HS-27A (cell line): ENCODE measurements around the gene CDK14.

Experiments
- DNase-seq: peaks from one replicate; pipeline ENCODE4 v3.0.0-alpha.2; 2012; ENCODE audit warnings: low read depth, missing footprints

The CDK14 gene

DNA sequence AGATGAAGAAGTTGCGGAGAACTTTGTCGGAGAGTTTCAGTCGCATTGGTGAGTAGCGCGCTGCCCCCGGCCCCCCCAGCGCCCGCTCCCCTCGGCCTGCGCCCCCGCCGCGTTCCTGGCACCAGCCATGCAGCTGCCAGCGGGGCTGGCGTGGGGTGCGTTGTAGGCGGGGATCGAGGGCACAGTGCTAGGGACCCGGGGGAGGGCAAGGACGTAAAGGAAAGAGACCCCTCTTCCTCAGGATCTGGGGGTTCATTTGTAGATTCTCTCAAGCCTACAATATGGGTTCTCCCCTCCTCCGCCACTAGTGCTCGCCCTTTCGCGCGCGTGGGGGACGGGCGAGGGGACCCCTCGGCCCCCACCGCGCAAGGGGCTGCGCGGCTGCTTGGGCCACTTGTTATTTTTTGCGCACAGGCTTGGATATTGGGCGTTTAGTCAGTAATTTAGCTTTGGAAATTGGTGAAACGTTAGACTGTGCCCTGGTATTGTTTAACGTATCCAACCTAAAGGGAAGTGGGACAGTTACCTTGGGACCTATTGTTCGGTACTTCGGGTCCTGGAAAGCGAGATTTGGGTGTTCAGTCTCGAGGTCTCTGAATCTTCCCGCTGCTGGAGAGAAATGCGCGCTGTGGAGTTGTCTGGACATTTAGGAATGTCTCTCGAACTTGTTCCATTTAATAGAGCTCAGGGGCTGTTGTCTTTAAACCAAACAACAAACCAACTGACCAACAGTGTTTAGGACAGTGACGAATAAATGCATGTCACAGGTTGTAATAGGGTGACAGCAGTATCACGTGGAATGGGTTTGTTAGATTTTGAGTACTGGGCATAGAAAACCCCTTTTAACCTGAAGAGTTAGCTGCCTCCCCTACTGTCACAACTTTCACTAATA, 796 bp downstream of the CDK14 start:
- no peak for DNase-seq

DNA sequence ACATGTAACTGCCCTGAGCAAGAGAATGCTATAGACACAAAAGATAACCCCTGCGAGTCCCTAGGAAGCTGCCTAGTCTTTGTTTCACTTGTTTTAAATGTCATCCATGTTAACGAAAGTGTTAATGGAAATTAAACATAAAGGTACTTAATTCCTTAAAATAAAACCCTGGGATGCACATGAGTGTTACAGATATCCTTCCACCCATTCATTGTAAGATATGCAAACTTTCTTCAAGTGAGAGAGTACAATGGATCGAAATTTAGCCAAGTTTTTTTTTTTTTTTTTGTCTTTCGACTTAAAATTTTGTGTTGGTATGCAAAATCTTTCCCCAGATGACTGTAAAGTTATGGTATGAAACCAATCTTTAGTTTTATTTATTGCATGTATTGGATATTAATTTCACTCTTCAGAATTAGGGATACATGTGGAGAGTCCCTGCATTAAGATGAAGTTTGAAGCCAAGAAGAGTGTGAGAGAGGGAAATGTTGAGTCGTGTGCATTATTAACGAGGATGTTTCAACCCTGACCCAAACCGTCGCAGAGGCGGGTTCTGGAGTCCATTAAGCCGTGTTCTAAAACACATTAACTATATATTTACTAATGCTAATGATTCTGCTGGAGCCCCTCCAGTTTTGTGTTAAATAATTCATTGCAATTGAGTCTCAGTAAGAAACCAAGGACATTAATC, 1.6 kb downstream of the CDK14 start:
- DNase-seq = no peak

DNA sequence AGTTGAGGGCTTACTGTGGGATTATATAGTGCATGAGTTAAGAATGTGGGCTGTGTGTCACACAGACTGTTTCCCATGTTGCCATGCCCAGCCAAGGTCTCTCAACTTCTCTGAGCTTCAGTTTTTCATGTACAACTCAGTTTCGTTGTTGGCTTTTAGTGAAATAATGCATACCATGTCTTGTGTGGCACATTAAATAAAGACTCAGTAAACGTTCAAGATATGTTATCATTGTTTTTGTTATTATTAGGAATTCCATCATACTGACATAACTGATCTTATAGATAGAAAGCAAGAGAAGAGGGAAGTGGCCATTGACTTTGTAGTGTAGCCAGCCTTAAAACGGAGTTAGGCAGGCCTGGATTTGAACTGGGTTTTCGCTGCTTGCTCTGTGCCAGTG, 2.9 kb downstream of the CDK14 start:
- DNase-seq = no peak

DNA sequence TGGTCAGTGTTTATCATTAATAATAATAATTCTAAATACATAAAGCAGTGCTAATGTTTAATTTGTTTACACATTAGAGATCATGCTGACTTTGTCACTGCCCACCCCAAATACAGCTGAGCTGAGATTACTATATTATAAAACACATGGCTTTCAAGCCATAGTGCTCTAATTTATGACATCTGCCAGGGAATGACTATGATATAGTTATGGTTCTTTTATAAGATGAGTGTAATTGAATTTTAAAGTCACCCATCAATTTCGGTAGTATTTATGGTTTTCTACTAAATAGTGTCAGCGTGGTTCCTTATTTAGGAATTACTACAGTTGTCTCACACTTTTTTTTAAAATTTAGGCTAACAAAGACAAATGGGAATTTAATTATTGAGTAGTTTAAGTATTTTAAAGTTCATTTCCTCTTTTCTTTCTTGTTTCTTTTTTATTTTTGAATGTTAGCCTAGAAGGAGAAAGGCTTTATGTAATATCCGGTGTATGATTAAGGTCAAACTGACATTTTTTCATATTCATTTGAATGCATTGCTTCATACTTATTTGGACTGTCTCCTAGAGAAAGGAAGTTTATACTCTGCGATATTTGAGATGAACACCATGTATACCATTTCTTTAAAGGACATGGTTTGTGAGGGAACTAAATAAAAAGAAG, 3.9 kb downstream of the CDK14 start:
- DNase-seq = no peak

DNA sequence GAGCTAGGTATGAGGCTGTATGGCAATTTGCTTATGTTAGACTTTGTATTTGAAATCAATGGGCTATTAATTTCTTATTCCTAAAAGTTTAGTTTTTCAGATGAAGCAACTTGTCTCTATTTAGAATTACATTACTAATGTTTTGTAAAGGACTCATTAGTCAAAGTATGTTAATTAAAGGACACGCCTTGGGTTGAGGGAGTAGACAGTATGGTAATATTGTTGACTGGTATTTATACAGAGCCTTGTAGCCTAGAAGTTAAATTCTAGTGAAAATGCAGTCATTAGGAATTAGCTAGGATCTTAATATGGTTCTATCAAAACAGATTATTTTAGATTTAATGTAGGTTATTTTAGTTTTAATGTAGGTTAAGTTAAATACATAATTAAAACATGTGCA, 6.2 kb downstream of the CDK14 start:
- DNase-seq = no peak

DNA sequence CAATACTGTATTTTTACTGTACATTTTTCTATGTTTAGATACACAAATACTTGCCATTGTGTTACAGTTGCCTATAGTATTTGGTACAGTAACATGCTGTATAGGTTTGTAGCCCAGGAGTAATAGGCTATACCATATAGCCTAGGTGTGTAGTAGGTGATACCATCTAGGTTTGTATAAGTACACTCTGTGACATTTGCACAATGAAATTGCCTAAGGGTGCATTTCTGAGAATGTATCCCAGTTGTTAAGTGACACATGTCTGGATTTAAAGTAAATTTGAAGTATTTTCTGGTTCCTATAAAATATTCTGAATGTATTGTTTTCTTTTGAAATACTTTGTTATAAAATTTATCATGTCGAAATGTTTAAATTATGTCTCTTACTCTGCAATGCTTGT, 7.2 kb downstream of the CDK14 start:
- no peak for DNase-seq

DNA sequence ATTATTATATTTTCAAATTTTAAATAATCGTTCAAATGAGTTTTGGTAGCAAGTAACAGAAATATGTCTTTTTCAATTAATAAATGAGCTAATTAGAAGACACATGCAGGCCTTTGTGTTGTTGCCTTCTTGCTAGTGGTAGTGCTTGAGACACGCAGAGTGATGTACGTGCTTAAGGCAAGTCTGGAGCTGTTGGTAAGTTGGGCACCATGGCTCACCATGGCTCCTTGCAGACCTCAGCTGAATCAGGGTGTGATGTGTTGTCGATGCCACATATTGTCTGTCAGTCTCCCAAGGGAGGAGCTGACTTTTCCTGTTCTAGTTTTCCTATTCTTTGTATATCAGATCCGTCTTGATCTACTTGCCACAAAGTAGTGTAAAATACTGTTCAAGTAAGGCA, 8.3 kb downstream of the CDK14 start:
- no peak for DNase-seq

DNA sequence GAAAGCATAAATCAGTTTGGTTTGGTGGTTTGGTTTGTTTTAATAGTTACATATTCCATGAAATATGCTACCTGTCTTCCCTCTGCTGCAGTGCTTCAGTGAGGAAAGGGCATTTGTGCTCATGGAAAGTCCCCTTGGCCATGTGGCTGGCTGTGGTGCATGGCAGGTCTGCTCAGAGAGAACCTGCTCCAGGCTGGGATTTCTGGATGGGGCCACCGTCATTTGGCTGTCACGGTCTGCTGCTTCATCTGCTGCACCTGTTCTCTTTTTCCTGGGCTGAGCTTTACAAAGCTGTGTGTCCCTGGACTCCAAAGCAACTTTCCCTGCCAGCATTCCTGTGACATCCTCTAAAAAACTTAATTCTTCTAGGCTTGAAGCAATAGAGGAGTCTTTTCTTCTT, 8.9 kb downstream of the CDK14 start:
- DNase-seq = no peak

DNA sequence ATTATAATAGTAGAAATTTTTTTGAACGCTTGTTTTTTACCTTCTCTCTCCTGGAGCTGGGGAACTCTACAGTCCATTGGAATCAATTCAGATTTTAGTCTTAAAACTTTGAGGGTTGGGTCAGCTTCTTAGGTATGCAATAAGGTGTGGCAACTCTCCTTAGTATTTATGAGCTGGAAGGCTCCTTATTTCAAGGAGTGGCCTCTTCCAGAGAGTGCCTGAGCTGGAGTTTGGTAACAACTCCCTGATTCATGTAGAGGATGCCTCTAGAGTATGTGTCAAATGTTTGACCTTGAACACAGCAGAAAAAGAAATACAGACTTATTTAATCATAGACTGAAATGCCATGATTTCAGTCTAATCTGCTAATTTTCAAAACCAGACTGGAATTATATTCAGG, 11.1 kb downstream of the CDK14 start:
- no peak for DNase-seq

DNA sequence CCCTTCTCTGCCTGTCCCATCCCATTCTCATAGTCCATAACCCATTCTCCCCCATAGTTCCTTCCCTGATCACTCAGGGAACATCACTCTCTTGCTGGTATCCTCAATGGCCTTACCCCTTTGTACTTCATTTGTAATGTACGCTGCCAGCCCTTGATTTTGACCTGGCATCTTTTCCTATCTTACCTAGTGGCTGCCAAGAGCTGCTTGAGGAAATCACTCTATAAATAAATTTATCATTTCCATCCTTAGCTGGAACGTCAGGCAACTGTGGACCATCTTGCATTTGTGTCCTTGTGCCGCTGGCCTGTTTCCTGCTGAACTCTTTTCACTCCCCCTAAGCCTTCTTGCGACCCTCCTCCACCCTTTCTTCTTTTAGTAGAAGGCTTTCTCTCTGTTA, 14.0 kb downstream of the CDK14 start:
- DNase-seq = no peak

DNA sequence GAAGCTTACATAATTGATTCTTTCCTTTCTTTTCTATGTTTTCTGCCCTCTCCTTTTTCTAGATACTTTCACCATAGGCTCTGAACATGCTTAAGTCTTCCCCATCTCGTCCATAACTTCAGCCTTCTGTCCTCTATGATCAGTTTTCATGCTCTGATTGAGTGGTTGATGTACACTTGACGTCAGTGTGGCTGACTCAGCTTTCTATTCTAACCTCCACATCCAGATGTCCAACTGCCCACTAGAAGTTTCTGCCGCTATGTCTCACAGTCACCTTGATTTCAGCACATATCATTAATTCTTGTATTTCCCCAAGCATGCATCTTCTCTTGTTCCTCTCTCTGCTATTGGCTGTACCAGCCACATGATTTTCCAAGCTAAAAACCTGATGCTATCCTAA, 15.0 kb downstream of the CDK14 start:
- DNase-seq = no peak

DNA sequence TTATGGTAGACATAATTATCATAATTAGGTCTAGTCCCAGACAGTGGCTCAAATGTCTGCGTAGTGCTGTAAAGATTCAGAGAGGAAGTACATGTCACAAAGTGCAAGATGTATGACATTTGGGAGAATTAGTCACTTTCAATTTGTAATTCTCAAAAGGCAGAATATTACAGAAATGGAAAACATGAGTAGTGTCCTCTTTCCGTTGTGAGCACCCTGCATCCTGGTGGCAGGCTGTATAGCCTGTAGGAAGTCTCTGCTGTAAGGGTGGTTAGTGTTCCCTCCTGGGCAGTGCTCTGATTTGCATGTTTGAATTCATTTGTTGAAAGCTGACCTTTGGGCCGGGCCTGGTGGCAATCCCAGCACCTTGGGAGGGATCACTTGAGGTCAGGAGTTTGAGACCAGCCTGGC, 17.0 kb downstream of the CDK14 start:
- DNase-seq = no peak

DNA sequence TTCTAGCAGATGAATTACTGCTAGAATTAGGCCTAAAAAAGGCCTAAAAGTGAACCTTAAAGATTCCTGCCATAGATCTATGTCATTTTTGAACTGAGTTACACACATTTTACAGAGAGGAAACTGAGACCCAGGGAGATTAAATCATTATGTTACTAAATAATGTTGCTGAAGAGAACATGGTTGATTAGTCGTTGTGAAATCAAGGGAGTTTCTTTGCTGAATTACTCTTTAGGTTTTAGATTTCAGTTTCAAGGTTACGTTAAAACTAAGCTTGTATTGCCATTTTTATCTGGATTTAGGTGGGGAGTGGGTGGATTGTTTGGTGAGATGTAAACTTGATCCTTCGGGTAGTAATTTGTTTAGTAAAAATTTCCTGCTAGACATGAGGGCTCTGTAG, 21.3 kb downstream of the CDK14 start:
- no peak for DNase-seq

DNA sequence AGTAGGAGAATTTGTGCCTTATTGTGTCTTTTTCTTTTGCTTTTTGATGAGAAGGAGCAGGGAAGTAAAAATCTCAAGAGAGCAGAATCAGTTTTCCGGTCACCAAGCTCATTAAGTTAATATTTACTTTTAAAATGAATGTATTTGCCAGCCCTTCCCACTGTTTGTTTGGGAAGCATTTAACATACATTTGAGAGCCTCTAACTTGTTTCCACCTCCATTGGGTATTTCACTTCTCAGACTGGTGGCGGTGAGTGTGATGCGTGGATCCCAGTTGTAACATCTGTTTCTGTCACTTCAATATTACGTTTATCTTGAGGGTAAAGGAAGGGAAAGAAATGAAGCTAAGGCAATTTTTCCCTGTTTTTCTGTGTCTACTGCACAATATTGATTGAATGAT, 22.8 kb downstream of the CDK14 start:
- DNase-seq = no peak

DNA sequence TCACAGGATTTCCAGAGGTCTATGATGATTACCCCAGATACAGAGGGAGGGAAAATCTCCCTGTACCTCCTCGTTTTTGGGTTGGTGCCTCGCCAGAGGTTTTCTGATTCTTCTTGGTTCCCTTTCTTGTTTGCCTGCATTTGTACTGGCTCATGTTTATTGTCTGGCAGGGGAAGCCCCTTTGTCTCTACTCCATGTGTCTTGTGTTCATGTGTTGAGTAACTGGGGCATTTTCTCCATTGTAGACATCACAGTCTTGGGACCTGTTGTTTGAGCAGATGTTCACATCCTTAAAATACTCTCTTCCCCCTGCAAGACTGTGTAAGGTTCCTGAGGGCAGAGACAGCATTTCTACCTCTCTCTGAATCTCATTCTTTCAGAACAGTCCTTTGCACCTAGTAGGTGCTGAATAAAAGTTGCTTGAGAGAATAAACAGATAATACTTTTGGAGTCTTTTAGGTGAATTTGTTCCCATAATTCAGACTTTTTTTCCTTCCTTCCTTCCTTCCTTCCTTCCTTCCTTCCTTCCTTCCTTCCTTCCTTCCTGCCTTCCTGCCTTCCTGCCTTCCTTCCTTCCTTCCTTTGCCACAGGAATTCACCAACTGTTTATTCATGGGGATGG, 25.1 kb downstream of the CDK14 start:
- no peak for DNase-seq

DNA sequence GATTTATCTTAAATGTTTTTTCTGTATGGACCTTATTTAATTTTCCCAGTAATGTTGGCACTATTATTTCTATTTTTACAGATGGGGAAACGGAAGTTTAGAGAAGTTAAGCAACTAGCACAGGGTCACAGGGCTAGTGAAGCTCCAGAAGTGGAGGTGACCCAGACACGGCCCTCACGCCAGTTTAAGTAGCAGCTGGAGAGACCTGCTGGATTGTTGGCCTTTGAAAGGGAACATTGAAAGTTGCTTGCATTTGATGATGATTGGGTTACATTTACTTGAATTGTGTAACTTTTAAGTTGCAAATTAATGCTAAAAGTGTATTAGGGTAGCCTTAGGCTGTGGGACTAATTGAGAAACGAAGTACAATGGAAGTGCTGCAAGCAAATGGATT, 25.6 kb downstream of the CDK14 start:
- no peak for DNase-seq

DNA sequence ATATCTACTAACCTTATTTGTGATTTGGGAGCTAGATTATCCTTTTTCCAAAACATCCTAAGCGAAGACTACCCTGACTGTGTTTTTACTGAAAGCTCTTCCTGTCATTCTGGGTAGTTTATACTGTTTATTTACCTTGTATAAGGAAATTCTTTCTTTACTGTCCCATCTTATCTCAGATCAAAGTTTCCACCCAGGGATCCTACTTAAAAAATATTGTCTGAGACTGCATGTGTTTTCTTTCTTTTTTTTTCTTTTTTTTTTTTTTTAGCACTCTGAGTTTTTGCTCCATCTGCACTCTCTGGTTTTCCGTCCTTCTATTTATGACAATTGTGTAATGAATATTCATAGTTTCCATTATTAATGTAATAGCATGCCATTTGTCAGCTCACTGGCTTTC, 26.5 kb downstream of the CDK14 start:
- DNase-seq = no peak

DNA sequence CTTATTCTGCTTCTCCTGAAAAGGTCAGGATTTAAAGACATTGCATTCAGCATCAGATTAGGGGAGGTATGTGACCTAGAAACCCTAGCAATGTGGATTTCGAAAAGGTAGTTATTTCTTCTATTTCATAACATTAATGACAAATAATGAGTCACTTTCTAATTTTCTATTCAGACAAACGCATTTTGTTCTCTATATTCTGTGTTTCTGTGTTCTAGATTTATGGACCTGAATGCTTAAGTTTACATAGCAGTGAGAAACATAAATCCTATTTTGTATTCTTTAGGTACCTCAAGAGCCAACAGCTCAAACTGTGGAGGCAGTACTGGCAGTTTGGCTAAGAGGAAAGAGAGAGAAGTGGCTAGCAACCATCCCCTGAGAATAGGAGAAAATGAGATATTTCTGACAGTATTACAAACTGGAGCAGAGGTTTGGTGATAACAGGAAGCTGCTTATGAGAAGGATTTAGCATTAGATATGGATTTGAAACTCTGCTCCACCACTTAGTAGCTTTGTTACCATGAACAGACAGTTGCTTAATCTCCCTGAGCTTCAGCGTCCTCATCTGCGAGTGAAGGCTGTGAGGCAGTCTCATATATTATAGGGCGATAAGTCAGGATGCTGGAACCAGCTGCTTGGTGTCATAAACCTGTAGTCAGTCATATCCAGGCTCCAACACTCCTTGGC, 28.2 kb downstream of the CDK14 start:
- no peak for DNase-seq

DNA sequence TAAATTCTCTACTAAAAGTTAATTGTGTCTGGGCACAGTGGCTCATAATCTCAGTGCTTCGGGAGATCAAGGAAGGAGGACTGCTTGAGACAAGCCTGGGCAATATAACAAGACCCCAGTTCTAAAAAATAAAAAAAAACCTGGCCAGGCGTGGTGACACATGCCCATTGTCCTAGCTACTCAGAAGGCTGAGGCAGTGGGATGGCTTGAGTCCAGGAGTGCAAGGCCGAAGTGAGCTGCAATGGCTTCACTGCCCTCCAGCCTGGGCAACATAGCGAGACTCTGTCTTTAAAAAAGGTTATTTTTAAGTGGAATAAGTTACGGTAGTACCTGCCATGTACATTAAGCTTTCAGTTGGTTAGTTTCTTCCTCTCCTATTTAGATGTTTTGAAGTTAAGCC, 28.9 kb downstream of the CDK14 start:
- no peak for DNase-seq

DNA sequence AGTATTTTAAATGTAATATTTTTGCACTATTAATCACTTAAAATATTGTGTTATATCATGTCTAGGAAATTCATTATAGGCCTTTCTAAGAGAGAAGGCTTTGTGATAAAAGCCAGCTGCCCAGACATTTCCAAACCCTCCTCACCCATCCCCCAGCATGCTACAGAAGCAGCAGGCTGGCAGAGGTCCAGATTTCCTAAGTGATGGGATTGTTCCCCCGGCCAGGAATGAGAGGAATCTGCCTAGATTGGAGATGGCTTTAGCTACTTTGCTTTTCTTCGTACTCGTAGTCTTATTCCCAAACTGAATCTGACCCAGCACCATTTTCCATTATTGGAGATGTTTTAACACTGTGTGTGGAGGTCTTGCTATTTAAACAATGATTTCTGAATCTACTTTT, 29.4 kb downstream of the CDK14 start:
- peak; percentile 46 for DNase-seq

DNA sequence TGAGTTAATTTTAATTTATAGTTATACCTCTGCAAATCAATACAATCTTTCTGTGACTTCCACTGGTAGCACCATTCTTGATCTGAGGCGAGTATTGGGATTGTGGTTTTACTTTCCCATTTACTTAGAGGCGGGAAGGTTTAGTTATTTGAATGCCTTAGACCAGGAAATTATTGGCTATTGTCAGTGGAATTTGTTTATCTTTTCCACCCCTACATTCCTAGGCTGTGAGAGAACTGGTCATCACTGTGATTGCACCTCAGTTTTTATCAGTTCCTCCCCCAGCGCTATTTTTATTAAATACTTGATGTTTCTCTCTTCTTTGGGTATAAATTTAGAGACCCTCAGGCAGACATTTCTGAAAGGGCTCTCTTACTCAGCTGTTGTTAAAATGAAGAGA, 29.9 kb downstream of the CDK14 start:
- DNase-seq = peak; percentile 40

DNA sequence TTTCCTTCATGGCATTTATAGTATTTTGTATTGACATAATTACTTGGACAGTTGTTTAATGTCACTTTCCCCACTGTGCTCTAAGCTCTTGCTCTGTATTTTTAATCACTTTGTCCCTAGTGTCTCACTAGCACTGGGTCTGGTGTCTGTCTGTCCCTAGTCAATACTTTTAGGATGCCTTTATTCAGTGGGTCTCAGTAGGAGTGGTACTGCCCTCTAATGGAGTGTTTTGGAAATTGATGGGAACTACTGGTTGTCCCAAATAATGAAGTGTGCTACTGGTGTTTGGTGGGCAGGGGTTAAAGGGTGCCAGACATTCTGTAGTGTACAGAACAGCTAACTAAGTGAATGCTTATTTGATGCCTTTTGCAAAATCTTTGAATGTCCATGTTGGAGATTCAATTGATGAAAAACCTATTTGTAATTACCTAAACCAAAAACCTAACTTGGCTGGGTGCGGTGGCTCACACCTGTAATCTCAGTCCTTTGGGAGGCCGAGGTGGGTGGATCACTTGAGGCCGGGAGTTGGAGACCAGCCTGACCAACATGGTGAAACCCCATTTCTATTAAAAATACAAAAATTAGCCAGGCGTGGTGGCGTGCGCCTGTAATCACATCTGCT, 33.3 kb downstream of the CDK14 start:
- no peak for DNase-seq
